Tibial nerve (tissue), 4 donors: Measurements from ENCODE around the gene NISCH. TPM values are rescaled to one million over a fixed set of nuclear protein-coding genes. Genes with fewer than 3 reads are reported as not detected.
A peak's percentile ranks its signal among the peaks of the same experiment; 100 is the strongest.

Experiments used
- DNase-seq, 2 donors: peaks; one replicate each; pipeline ENCODE4 v3.0.0-alpha.2; 2019; ENCODE audit warnings: low spot score in 2 of 2
- H3K27ac ChIP-seq, 4 donors: fragments of 200-600 bp; sonication (generic) in 3 of 4; one replicate each; pipeline ENCODE4 v1.5.1; 2017 to 2019; ENCODE audit warnings: mild to moderate bottlenecking in 1 of 4
- H3K27me3 ChIP-seq, 2 donors: fragments of 200-600 bp; sonication (generic) in 1 of 2; one replicate each; pipeline versions ENCODE4 v1.5.1 to v1.6.0; 2017 to 2019
- H3K36me3 ChIP-seq, 3 donors: fragments of 200-600 bp; sonication (generic); one replicate each; pipeline ENCODE4 v1.5.1; 2018 to 2019
- H3K4me1 ChIP-seq, 4 donors: fragments of 200-600 bp; sonication (generic) in 3 of 4; one replicate each; pipeline ENCODE4 v1.5.1; 2017 to 2019
- H3K4me3 ChIP-seq, 4 donors: fragments of 200-600 bp; sonication (generic) in 3 of 4; one replicate each; pipeline ENCODE4 v1.5.1; 2017 to 2019; ENCODE audit warnings: mild to moderate bottlenecking in 1 of 4, moderate library complexity in 1 of 4
- H3K9me3 ChIP-seq, 4 donors: fragments of 200-600 bp; sonication (generic) in 3 of 4; one replicate each; pipeline ENCODE4 v1.5.1; 2017 to 2019
- EP300 ChIP-seq, 2 donors: sonication (generic); formaldehyde crosslinking; IDR thresholded peaks; one replicate each; pipeline ENCODE4 v1.6.1; 2017; ENCODE audit warnings: antibody characterized with exemption in 2 of 2, mild to moderate bottlenecking in 1 of 2
- POLR2A ChIP-seq, 2 donors: fragments of 450-650 bp; IDR thresholded peaks; one replicate each; pipeline ENCODE4 v1.6.1; 2017; ENCODE audit warnings: antibody characterized with exemption in 2 of 2, mild to moderate bottlenecking in 2 of 2, moderate library complexity in 2 of 2
- WGBS, 2 donors: methylation state at CpG; one replicate each; pipeline ENCODE4 v1.1.5; 2018; 5-methylcytosine and 5-hydroxymethylcytosine counted together
- total RNA-seq, 4 donors: library from RNA; depleted of rRNA; stranded (reverse); fragments of >200 nt; gene quantifications; one replicate each; pipeline ENCODE4 v1.1.0, GENCODE V29; 2016
- TF ChIP-seq, protein P1 (sequence below), 5 experiments: fragments of 200-600 bp in 3 of 5; fragments of 450-650 bp in 2 of 5; sonication (generic) in 3 of 5; IDR thresholded peaks; one replicate each; pipeline ENCODE4 v1.5.1; 2016 to 2019; ENCODE audit warnings: antibody characterized with exemption in 5 of 5, mild to moderate bottlenecking in 3 of 5, moderate library complexity in 2 of 5

The NISCH gene
- total RNA-seq, 4 donors from 2014 or later: 192 to 305 (median 232) TPM

DNA sequence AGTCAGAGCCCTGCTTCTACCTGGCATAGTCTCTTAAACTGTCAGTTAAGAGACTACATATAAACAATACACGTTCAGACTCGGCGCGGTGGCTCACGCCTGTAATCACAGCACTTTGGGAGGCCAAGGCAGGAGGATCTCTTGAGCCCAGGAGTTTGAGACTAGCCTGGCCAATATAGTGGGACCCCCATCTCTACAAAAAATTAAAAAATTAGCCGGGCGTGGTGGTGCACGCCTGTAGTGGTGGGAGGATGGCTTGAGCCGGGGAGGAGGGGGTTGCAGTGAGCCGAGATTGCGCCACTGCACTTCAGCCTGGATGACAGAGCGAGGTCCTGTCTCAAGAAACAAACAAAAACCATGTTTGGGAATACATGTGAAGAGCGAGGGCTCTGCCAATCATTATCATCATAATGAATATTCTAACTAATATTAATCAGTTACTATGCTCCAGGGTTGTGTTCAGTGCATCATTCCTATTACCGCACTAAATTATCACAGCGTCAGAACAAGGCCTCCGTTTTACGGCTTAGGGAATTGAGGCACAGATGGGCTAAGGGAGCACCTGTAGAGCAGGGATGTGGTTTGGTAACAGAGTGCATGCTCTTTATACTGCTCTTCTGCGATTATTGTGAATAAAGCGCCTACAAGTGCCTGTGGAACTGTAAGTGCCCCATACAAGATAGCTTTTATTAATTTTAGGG is 80.2 kb downstream of the NISCH start:
- Histone ChIP-seq H3K27ac (peak overlapping the region in 2 of 4 donors; percentile 55 to 93), H3K36me3 (no peaks in the 10 kb centered on the region), H3K9me3 (no peaks in the 10 kb centered on the region), H3K4me3 (peak overlapping the region in 2 of 4 donors; percentile 73 to 89), H3K4me1 (peaks cover 0 to 78% (median 36%) of the 10 kb centered on the region in 4 donors), H3K27me3 (no peaks in the 10 kb centered on the region)
- 87% methylated on average over 19 of the region's 19 CpGs for WGBS, 2 donors
- DNase-seq: no peak
- no peak for TF ChIP-seq POLR2A (IDR thresholded peaks at IDR 0.05)
- TF ChIP-seq, protein P1, sequence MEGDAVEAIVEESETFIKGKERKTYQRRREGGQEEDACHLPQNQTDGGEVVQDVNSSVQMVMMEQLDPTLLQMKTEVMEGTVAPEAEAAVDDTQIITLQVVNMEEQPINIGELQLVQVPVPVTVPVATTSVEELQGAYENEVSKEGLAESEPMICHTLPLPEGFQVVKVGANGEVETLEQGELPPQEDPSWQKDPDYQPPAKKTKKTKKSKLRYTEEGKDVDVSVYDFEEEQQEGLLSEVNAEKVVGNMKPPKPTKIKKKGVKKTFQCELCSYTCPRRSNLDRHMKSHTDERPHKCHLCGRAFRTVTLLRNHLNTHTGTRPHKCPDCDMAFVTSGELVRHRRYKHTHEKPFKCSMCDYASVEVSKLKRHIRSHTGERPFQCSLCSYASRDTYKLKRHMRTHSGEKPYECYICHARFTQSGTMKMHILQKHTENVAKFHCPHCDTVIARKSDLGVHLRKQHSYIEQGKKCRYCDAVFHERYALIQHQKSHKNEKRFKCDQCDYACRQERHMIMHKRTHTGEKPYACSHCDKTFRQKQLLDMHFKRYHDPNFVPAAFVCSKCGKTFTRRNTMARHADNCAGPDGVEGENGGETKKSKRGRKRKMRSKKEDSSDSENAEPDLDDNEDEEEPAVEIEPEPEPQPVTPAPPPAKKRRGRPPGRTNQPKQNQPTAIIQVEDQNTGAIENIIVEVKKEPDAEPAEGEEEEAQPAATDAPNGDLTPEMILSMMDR (IDR thresholded peaks at IDR 0.05): no peak
- TF ChIP-seq EP300 (IDR thresholded peaks at IDR 0.05): no peak

DNA sequence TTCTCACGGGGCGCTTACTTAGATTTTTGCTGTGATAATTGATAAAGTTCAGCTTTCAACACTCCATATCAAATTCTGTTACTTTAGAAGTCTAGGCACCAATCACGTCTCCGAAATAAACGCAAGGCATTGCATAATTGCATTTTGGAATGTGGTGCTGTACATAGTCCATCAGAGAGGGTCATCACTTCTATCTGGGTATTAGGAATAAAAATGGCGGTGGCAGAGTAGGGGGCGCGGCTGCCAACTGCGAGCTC is 80.6 kb downstream of the NISCH start:
- Histone ChIP-seq H3K4me3 (peak overlapping the region in 2 of 4 donors; percentile 67 to 73), H3K9me3 (no peaks in the 10 kb centered on the region), H3K4me1 (peaks cover 0 to 75% (median 34%) of the 10 kb centered on the region in 4 donors), H3K27ac (peak overlapping the region in 2 of 4 donors; percentile 55 to 84), H3K27me3 (no peaks in the 10 kb centered on the region), H3K36me3 (peaks cover 0 to 4% (median 0%) of the 10 kb centered on the region in 3 donors)
- no peak for DNase-seq
- 16 to 22% methylated on average over 9 of the region's 9 CpGs for WGBS, 2 donors
- TF ChIP-seq EP300 (IDR thresholded peaks at IDR 0.05) (no peak), POLR2A (IDR thresholded peaks at IDR 0.05) (no peak)
- TF ChIP-seq, protein P1 (IDR thresholded peaks at IDR 0.05): no peak

DNA sequence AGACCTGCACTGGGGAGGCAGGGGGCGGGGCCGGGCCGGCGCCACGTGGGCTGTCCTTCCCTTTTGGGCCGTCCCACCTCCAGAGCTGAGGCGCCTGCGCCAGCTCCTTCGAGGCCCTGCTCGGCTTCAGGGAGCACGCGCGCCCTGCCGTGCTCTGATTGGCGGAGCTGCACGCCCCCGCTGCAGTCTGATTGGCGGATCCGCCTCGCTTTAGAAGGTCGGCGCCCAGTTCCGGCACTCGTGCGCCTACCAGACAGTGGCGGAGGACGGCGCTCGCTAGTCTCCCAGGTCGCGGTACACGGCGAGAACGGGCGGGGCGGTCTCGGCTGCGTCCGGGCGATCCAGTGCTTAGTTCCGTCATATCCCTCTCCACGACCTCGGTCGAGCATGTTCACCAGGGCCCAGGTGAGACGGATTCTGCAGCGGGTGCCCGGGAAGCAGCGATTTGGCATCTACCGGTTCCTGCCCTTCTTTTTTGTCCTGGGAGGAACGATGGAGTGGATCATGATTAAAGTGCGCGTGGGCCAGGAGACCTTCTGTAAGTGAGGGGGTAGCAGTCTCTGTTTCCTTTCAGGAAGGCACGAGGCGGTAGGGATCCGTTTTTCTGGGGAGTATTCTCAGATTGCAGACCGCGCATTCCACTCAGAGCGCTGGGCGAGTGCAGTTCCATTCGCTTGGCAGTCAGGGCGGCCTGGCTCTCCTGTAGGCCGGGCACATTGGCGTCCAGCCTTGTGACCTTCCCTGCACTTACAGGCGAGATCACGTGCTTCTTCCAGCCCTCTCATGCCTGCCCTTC is 81.2 kb downstream of the NISCH start, which contains the start of gene UQCC5:
TSS of gene UQCC5 (plus strand) at position 237 of the 796 bp plus-strand sequence. CDS start at position 388, 151 bp downstream.
- TF ChIP-seq EP300 (IDR thresholded peaks at IDR 0.05) (peak; percentile 89 to 100), POLR2A (IDR thresholded peaks at IDR 0.05) (peak; percentile 99 to 100)
- TF ChIP-seq, protein P1 (IDR thresholded peaks at IDR 0.05): peak in 2 of 5 experiments; percentile 36 to 48
- WGBS, 2 donors: 0% methylated on average over 38 to 56 of the region's 65 CpGs
- H3K27ac ChIP-seq: peak within 1 kb of the TSS; percentile 7 to 93 (median 86)
- peaks cover 0 to 8% (median 0%) of the 10 kb centered on the region in 3 donors for H3K36me3 ChIP-seq
- peak; percentile 94 to 95 for DNase-seq
- peak within 1 kb of the TSS; percentile 53 to 83 (median 70) for H3K4me3 ChIP-seq
- H3K9me3 ChIP-seq: no peaks in the 10 kb centered on the region
- H3K27me3 ChIP-seq: no peaks in the 10 kb centered on the region
- H3K4me1 ChIP-seq: peaks cover 0 to 70% (median 31%) of the 10 kb centered on the region in 4 donors

DNA sequence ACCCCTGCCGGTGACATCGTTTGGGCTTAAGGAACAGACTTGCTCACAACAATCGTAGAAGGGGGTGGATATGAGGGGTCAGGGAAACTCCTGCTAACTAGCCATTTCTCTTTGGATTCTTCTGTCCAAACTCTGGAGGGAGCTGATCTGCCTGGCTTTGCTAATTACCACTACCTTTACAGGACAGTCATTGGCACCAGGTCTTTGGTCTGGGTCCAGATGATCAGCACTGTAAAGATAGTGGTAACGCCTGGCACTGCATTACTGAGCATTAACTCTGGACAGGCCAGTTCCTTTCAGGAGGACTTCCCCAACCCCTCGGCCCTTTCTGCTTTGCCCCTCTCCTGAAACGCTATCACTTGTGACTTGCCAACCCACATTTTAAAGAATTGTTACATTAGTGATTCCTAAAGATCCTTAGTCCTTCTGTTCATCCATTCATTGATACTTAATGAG is 81.8 kb downstream of the NISCH start:
- 0 to 5% methylated on average over 6 of the region's 6 CpGs for WGBS, 2 donors
- H3K4me3 ChIP-seq: peak overlapping the region; percentile 53 to 83 (median 70)
- TF ChIP-seq EP300 (IDR thresholded peaks at IDR 0.05) (no peak), POLR2A (IDR thresholded peaks at IDR 0.05) (no peak)
- TF ChIP-seq, protein P1 (IDR thresholded peaks at IDR 0.05): no peak
- H3K9me3 ChIP-seq: no peaks in the 10 kb centered on the region
- H3K27ac ChIP-seq: peak overlapping the region; percentile 7 to 90 (median 84)
- H3K4me1 ChIP-seq: peaks cover 0 to 64% (median 31%) of the 10 kb centered on the region in 4 donors
- peaks cover 0 to 15% (median 0%) of the 10 kb centered on the region in 3 donors for H3K36me3 ChIP-seq
- DNase-seq: no peak
- H3K27me3 ChIP-seq: no peaks in the 10 kb centered on the region
